Activated naive CD4-positive, alpha-beta T cell treated with anti-CD3 and anti-CD28 coated beads, Interleukin-2, amount 10 ng/mL, durations not matched to agents 7 days and 5 days (primary cell): Measurements from ENCODE around the gene GZMH.
"Not testable (repeated sequence)": the region's sequence is repeated elsewhere in the genome, so short reads cannot be mapped to it uniquely, and the experiment has no call there.

Experiments
- CTCF ChIA-PET: fragments of 350-600 bp; sonication (Branson Sonifier 250); formaldehyde crosslinking; loops from one replicate; lab custom pipeline; 2021; ENCODE audit warnings: antibody characterized with exemption; lab: Charles Lee
- DNase-seq: peaks from one replicate; pipeline ENCODE4 v3.0.0-alpha.2; 2020
- H3K27ac Mint-ChIP-seq: one replicate; pipeline ENCODE4 v1.8.0; 2021; ENCODE audit warnings: mild to moderate bottlenecking, moderate library complexity, mixed read lengths
- H3K27me3 Mint-ChIP-seq: one replicate; pipeline ENCODE4 v1.8.0; 2021; ENCODE audit warnings: mild to moderate bottlenecking, mixed read lengths
- H3K36me3 Mint-ChIP-seq: one replicate; pipeline ENCODE4 v1.8.0; 2021; ENCODE audit warnings: mixed read lengths
- H3K4me1 Mint-ChIP-seq: one replicate; pipeline ENCODE4 v1.8.0; 2021; ENCODE audit warnings: mixed read lengths
- H3K4me3 Mint-ChIP-seq: one replicate; pipeline ENCODE4 v1.8.0; 2021; ENCODE audit warnings: mild to moderate bottlenecking, moderate library complexity, mixed read lengths
- H3K9me3 Mint-ChIP-seq: one replicate; pipeline ENCODE4 v1.8.0; 2021; ENCODE audit warnings: mixed read lengths

GZMH gene, protein sequence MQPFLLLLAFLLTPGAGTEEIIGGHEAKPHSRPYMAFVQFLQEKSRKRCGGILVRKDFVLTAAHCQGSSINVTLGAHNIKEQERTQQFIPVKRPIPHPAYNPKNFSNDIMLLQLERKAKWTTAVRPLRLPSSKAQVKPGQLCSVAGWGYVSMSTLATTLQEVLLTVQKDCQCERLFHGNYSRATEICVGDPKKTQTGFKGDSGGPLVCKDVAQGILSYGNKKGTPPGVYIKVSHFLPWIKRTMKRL

DNA sequence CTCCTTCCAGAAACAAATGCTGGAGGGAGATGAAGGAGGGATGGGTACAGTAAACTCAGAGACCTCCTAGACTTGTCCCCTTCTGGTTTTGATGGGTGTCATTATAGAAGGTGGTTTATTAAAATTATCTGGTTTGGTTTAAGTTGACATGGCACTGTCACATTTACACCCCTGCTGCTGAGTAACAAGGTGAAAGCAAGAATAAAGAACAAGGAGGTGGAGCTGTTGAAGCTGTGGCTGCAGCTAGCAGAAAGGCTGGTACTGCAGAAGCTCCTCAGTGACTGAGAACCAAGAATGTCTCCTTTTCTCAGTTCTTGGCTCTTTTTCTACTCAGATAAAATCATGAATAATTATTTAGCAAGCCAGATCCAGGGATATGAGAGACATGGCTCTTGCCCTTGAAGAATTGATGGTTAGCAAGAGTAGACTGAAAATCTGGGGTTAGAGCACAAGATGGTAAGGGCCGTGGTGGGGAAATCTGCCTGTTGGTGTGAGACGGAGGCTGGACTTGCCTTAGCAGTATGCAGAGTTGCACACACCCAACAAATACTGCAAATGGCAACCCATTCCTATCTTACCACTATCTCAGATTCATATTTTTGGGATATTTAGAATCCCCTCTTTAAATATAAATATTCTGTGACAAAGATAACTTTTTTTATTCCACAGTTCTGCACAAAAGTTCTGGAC, at the start of gene GZMH:
Gene GZMH, minus strand, starts transcription at position 31 of the 690 bp plus-strand sequence. CDS start 72 bp downstream, outside the sequence.
- no peak for DNase-seq
- Mint-ChIP-seq H3K36me3 (no peaks in the 10 kb centered on the region), H3K4me3 (no peak within 1 kb of the TSS), H3K4me1 (peaks cover 66% of the 10 kb centered on the region), H3K27ac (no peak within 1 kb of the TSS), H3K9me3 (no peaks in the 10 kb centered on the region), H3K27me3 (peaks cover 9% of the 10 kb centered on the region)
- CTCF ChIA-PET: interaction anchor here (1.0 to 3.7 kb wide), 6 partner anchors 24 to 128 kb away, joined by 3 to 15 read pairs (median 6); partner anchors contain the start of gene GZMB

DNA sequence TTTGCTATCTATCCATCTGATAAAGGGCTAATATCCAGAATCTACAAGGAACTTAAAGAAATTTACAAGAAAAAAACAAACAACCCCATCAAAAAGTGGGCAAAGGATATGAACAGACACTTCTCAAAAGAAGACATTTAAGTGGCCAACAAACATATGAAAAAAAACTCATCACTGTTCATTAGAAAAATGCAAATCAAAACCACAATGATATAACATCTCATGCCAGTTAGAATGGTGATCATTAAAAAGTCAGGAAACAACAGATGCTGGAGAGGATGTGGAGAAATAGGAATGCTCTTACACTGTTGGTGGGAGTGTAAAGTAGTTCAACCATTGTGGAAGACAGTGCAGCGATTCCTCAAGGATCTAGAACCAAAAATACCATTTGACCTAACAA, 38.9 kb upstream of the GZMH start:
- H3K36me3 Mint-ChIP-seq, DNase-seq, H3K4me3 Mint-ChIP-seq, CTCF ChIA-PET, H3K4me1 Mint-ChIP-seq, H3K27ac Mint-ChIP-seq: not testable (repeated sequence)
- H3K9me3 Mint-ChIP-seq: peaks cover 19% of the 10 kb centered on the region
- peaks cover 26% of the 10 kb centered on the region for H3K27me3 Mint-ChIP-seq

DNA sequence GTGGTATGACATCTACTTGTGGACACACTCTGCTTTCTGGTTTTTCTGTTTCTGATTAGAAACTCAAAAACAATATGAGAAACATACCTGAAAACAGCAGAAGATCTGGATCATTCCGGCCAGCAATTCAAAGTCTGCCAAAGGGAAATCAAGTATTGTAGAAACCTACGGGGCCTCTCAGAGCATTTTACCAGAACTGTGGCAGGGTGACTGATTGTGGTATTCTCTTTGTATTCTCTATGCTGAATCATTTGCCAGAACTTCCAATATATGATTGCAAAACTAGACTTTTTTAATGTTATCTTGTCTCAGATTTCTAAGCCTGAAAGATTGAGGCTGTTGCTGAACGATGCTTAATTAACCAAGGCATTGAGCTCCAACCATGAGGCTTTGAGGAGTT, 30.4 kb upstream of the GZMH start:
- H3K9me3 Mint-ChIP-seq: no peaks in the 10 kb centered on the region
- no peak overlapping the region for H3K4me3 Mint-ChIP-seq
- CTCF ChIA-PET: no interaction called here
- peaks cover 2% of the 10 kb centered on the region for H3K36me3 Mint-ChIP-seq
- no peak for DNase-seq
- no peak overlapping the region for H3K27ac Mint-ChIP-seq
- peaks cover 9% of the 10 kb centered on the region for H3K27me3 Mint-ChIP-seq
- peaks cover 8% of the 10 kb centered on the region for H3K4me1 Mint-ChIP-seq

DNA sequence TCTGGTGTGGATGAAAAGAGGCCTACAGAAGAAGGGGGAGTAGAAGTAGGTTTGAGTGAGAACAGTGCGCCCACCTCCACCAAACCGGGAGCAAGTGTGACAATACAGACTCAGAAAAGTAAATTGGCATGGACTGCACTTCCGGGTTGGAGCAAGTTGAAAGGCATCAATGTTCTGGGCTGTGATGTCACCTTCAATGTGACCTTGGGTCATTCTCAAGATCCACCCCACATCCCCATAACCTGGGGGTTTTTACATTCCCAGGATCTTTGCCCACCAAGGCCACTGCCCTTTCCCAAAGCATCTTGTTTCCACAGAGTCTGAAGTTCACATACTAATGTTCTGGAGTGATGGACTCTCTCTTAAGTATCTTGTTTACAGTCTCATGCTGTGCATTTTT, 29.8 kb upstream of the GZMH start:
- H3K36me3 Mint-ChIP-seq: peaks cover 2% of the 10 kb centered on the region
- H3K4me1 Mint-ChIP-seq: peaks cover 10% of the 10 kb centered on the region
- peaks cover 9% of the 10 kb centered on the region for H3K27me3 Mint-ChIP-seq
- H3K4me3 Mint-ChIP-seq: no peak overlapping the region
- H3K9me3 Mint-ChIP-seq: no peaks in the 10 kb centered on the region
- no peak overlapping the region for H3K27ac Mint-ChIP-seq
- CTCF ChIA-PET: no interaction called here
- DNase-seq: no peak

DNA sequence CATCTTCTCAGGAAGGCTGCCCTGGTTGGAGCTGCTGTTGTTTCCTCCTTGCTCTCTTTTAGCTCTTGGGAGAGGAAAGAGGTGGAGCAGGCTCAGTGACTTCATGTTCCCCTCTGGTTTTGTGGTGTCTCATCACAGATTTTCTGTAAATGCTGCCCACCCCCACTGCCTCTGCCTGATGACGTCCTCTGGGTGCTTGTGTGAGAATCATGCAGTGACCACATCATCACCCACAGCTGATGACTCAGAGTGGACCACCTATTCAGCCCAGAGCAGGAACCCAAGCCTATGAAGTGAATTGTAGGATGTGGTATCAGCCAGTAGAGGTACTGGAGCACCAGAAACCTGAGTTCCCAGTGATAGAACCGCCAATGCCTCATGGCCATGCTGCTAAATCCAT, 24.7 kb upstream of the GZMH start, which contains the start of gene GZMB:
Gene GZMB, minus strand, starts transcription at position 33 of the 400 bp plus-strand sequence. Its CDS starts 30 bp downstream, at position 3.
- H3K4me3 Mint-ChIP-seq: peak within 1 kb of the TSS; percentile 35
- peak; percentile 55 for DNase-seq
- H3K36me3 Mint-ChIP-seq: peaks cover 2% of the 10 kb centered on the region
- CTCF ChIA-PET: interaction anchor here (0.7 to 3.9 kb wide), 13 partner anchors 18 to 203 kb away, joined by 3 to 15 read pairs (median 4); partner anchors contain the start of gene GZMH
- peak within 1 kb of the TSS; percentile 12 for H3K27ac Mint-ChIP-seq
- H3K27me3 Mint-ChIP-seq: peaks cover 7% of the 10 kb centered on the region
- H3K9me3 Mint-ChIP-seq: no peaks in the 10 kb centered on the region
- H3K4me1 Mint-ChIP-seq: peaks cover 17% of the 10 kb centered on the region

DNA sequence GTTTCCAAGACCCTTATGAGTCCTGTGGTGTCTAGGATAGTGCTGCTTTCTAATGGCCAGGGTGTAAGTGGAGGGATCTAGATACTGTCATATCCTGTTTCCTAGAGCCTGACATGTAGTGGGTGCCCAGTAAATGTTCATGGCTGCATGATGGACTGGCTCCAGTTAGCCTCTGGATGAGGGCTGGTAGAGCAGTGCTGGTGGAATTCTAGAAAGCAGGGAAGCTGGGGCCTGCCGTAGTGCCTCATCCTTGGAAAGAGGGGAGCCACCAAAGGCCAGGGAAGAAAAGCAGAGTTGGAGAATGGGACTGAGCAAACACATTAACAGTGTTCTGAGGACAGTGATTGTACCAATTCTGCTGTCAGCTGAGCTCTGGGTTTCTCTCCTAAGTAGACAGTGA, 23.9 kb upstream of the GZMH start:
- Mint-ChIP-seq H3K4me3 (peak overlapping the region; percentile 24), H3K9me3 (no peaks in the 10 kb centered on the region), H3K4me1 (peaks cover 17% of the 10 kb centered on the region), H3K36me3 (no peaks in the 10 kb centered on the region), H3K27me3 (peaks cover 4% of the 10 kb centered on the region), H3K27ac (no peak overlapping the region)
- no peak for DNase-seq
- CTCF ChIA-PET: interaction anchor here (0.7 to 3.9 kb wide), 12 partner anchors 8 to 152 kb away, joined by 3 to 15 read pairs (median 4); partner anchors contain the start of gene GZMH

DNA sequence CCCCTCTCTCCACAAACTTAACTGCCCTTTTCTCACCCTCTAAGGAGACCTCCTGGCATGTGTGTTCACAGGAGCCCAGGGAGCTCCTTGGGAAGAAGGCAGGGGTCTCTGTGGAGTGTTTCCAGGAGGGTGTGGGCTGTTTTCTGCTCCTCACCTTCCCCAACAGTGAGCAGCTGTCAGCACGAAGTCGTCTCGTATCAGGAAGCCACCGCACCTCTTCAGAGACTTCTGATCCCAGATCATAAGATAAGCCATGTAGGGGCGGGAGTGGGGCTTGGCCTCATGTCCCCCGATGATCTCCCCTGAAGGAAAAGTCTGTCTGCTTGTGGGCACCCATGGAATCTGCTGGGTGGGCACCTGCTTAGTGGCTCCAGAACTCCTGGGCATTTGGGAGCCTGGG, 23.3 kb upstream of the GZMH start:
- H3K36me3 Mint-ChIP-seq: no peaks in the 10 kb centered on the region
- H3K4me3 Mint-ChIP-seq: peak overlapping the region; percentile 28
- peaks cover 4% of the 10 kb centered on the region for H3K27me3 Mint-ChIP-seq
- H3K27ac Mint-ChIP-seq: no peak overlapping the region
- CTCF ChIA-PET: interaction anchor here (0.6 to 3.9 kb wide), 6 partner anchors 8 to 77 kb away, joined by 3 to 15 read pairs (median 10); partner anchors contain the start of gene GZMH
- no peak for DNase-seq
- no peaks in the 10 kb centered on the region for H3K9me3 Mint-ChIP-seq
- H3K4me1 Mint-ChIP-seq: peaks cover 17% of the 10 kb centered on the region

DNA sequence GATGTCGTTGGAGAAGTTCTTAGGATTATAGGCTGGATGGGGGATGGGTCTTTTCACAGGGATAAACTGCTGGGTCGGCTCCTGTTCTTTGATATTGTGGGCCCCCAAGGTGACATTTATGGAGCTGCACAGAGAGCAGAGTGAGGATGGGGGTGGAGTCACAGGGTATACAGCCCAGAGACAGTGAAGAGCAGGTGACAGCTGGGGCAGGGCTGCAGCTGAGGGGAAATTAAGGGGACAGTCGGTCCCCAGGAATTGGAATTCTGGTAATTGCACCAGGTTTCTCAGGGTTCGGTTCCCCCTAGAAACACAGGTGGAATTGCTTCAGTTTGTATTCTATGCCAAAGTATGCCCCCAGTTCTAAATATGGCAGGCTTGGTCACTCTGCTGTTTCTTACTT, 22.9 kb upstream of the GZMH start:
- Mint-ChIP-seq H3K4me1 (peaks cover 17% of the 10 kb centered on the region), H3K4me3 (peak overlapping the region; percentile 28), H3K27ac (no peak overlapping the region), H3K36me3 (no peaks in the 10 kb centered on the region), H3K9me3 (no peaks in the 10 kb centered on the region), H3K27me3 (peaks cover 4% of the 10 kb centered on the region)
- CTCF ChIA-PET: interaction anchor here (0.6 to 3.9 kb wide), 2 partner anchors 61 to 77 kb away, joined by 3 to 13 read pairs; no protein-coding TSS in a partner anchor
- no peak for DNase-seq

DNA sequence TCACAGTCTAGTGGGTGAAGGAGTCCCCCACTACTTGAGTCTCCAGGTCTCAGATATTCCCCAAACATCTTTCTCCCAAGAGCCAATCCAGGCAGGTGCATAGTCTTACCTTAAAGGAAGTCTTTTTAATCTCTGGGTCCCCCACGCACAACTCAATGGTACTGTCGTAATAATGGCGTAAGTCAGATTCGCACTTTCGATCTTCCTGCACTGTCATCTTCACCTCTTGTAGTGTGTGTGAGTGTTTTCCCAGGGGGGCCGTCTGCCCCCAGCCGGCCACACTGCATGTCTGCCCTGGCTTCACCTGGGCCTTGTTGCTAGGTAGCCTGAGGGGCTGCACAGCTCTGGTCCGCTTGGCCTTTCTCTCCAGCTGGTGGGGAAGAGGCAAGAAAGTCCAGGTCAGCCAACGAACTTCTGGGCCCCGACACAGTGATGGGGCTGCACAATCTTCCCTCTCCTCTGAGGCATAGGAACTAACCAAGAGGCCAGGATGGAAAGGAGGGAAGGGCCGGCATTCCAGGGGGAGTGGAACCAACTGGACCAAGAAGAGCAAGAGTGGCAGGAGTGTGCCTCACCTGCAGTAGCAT, 22.4 kb upstream of the GZMH start:
- CTCF ChIA-PET: interaction anchor here (1.2 kb wide), 1 partner anchor 30 kb away, joined by 3 read pairs; no protein-coding TSS in a partner anchor
- Mint-ChIP-seq H3K4me1 (peaks cover 17% of the 10 kb centered on the region), H3K36me3 (no peaks in the 10 kb centered on the region), H3K9me3 (no peaks in the 10 kb centered on the region), H3K27me3 (peaks cover 4% of the 10 kb centered on the region), H3K4me3 (no peak overlapping the region), H3K27ac (no peak overlapping the region)
- DNase-seq: no peak

DNA sequence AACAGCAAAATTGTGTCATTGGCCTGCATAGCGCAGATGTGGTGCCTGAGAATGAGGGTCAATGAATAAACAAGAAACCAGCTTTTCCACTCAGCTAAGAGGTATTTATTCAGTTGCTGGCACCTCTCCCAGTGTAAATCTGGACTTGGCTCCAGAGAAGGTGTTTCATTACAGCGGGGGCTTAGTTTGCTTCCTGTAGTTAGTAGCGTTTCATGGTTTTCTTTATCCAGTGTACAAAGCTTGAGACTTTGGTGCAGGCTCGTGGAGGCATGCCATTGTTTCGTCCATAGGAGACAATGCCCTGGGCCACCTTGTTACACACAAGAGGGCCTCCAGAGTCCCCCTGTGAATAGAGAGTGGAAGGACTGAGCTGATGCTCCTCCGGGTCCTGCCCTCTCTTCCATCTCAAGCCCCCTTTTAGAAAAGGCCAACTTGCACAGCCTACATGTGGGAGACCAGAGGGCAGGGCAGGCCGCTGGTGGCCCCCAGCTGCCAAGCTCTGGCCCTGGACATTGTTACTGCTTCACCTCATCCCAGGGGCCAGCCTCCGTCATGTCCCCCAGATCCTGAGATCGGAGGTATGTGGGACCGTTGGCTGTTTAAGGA, 21.5 kb upstream of the GZMH start:
- Mint-ChIP-seq H3K4me3 (no peak overlapping the region), H3K27ac (no peak overlapping the region), H3K36me3 (no peaks in the 10 kb centered on the region), H3K4me1 (peaks cover 17% of the 10 kb centered on the region), H3K9me3 (no peaks in the 10 kb centered on the region), H3K27me3 (peaks cover 4% of the 10 kb centered on the region)
- DNase-seq: no peak
- CTCF ChIA-PET: interaction anchor here (1.2 to 1.5 kb wide), 2 partner anchors 25 to 31 kb away, joined by 3 to 6 read pairs; no protein-coding TSS in a partner anchor

DNA sequence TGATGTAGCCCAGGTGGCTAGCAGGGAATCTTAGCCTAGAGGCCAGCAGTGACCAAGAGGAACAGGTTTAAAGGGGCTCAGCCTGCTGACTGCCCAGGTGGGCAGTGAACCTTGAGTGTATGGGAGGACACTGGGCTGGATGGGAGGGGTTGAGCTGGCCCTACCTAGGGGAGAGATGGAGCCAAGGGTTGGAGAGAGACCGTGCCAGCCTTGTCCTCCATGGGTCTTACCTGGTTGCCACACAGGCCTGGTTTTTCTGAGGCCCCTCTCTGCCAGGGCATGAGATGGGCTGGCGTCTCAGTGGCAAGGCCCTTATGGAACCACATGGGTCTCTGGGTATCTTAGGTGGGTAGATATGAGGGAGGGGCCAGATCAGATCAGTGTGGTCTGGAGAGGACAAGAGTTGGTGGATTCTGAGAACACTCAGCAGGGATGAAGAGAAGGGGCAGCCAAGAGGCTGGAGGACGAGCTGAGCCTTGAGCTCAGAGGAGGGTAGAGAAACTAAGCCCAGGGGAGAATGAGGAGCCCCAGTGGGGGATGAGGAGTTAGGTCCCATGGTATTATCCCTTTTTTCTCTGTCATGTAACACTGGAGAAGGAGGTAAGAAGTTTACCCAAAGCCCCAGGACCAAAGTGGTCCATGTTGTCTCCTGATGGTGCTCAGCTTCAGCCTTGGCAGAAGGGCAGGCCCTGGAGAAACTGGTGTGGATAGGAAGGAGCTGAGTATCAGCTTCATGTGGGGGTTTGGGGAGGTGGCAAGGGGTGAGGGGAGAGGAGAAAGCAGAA, 20.8 kb upstream of the GZMH start:
- Mint-ChIP-seq H3K36me3 (no peaks in the 10 kb centered on the region), H3K27ac (no peak overlapping the region), H3K9me3 (no peaks in the 10 kb centered on the region), H3K27me3 (peaks cover 4% of the 10 kb centered on the region), H3K4me3 (no peak overlapping the region), H3K4me1 (peaks cover 17% of the 10 kb centered on the region)
- DNase-seq: no peak
- CTCF ChIA-PET: interaction anchor here (1.2 to 1.5 kb wide), 2 partner anchors 24 to 32 kb away, joined by 3 to 6 read pairs; no protein-coding TSS in a partner anchor

DNA sequence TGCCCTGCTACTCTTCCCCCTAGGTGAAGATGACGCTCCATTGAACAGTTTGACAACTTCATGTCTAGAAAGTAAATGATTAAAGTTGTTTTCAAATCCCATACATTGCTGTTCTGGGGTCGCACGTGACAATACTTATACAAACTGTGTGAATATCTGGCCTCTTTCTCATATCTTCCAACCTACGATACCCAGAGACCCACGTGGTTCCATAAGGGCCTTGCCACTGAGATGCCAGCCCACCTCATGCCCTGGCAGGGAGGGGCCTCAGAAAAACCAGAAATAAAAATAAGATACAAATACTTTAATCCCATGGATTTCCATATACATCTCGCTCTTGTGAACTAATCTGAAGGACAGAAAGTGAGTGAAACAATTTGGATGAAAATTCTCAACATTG, 20.0 kb upstream of the GZMH start:
- H3K4me3 Mint-ChIP-seq: no peak overlapping the region
- peaks cover 18% of the 10 kb centered on the region for H3K4me1 Mint-ChIP-seq
- H3K36me3 Mint-ChIP-seq: no peaks in the 10 kb centered on the region
- no peaks in the 10 kb centered on the region for H3K9me3 Mint-ChIP-seq
- CTCF ChIA-PET: no interaction called here
- DNase-seq: no peak
- H3K27ac Mint-ChIP-seq: no peak overlapping the region
- peaks cover 5% of the 10 kb centered on the region for H3K27me3 Mint-ChIP-seq

DNA sequence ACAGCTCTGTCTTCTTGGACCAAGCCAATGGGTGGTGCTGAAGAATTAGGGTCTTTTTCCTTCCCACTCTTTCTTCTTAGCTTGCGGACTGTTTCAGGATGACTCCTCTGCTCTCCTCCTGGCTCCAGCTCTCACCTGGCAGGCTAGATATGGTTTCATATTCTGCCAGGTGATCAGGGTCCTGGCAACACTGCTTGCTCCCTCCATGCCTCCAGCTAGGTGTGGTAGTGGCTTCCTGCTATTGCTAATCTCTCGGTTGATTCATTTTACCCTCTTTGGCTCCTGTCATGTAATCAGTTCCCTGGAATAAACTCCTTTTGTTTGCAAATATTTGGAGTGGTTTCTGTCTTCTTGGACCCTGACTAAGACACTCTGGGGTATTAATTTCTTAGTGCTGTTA, 4.3 kb upstream of the GZMH start:
- CTCF ChIA-PET: interaction anchor here (0.9 to 2.4 kb wide), 2 partner anchors 8 to 65 kb away, joined by 3 to 6 read pairs; no protein-coding TSS in a partner anchor
- no peak overlapping the region for H3K4me3 Mint-ChIP-seq
- no peaks in the 10 kb centered on the region for H3K9me3 Mint-ChIP-seq
- H3K27ac Mint-ChIP-seq: no peak overlapping the region
- peaks cover 32% of the 10 kb centered on the region for H3K4me1 Mint-ChIP-seq
- H3K36me3 Mint-ChIP-seq: no peaks in the 10 kb centered on the region
- DNase-seq: no peak
- H3K27me3 Mint-ChIP-seq: peaks cover 4% of the 10 kb centered on the region
